HG03460 (cell line): ENCODE measurements around the gene GRIK4.

Experiments
- ATAC-seq: cut with Tn5 transposase; IDR thresholded peaks from one replicate; pipeline ENCODE4 v1.9.1; 2021; ENCODE audit not compliant: unreplicated experiment

The GRIK4 gene

GRCh38 chr11:120632579-120632978 lies 121.0 kb downstream of the GRIK4 start:
- no peak for ATAC-seq

GRCh38 chr11:120633616-120634393 lies 122.3 kb downstream of the GRIK4 start:
- no peak for ATAC-seq

GRCh38 chr11:120634706-120635105 lies 123.2 kb downstream of the GRIK4 start:
- ATAC-seq = no peak

GRCh38 chr11:120635136-120635810 lies 123.7 kb downstream of the GRIK4 start:
- ATAC-seq = no peak

- no peak for ATAC-seq
Observed at GRCh38 chr11:120637131-120637530, 125.6 kb downstream of the GRIK4 start.

GRCh38 chr11:120642196-120642894 lies 130.8 kb downstream of the GRIK4 start:
- no peak for ATAC-seq

GRCh38 chr11:120643284-120643683 lies 131.7 kb downstream of the GRIK4 start:
- ATAC-seq = no peak

GRCh38 chr11:120645639-120646038 lies 134.1 kb downstream of the GRIK4 start:
- ATAC-seq = no peak

- ATAC-seq = no peak
Observed at GRCh38 chr11:120646206-120646605, 134.7 kb downstream of the GRIK4 start.

- ATAC-seq = no peak
Observed at GRCh38 chr11:120647681-120648080, 136.1 kb downstream of the GRIK4 start.

- no peak for ATAC-seq
Observed at GRCh38 chr11:120648771-120649170, 137.2 kb downstream of the GRIK4 start.

GRCh38 chr11:120649316-120649715 lies 137.8 kb downstream of the GRIK4 start:
- no peak for ATAC-seq

GRCh38 chr11:120651396-120651795 lies 139.8 kb downstream of the GRIK4 start:
- no peak for ATAC-seq

GRCh38 chr11:120651836-120652235 lies 140.3 kb downstream of the GRIK4 start:
- ATAC-seq = no peak

- no peak for ATAC-seq
Observed at GRCh38 chr11:120652705-120653335, 141.3 kb downstream of the GRIK4 start.

GRCh38 chr11:120655589-120655988 lies 144.0 kb downstream of the GRIK4 start:
- ATAC-seq = no peak

- peak; percentile 58 for ATAC-seq
Observed at GRCh38 chr11:120657306-120658070, 145.9 kb downstream of the GRIK4 start.

GRCh38 chr11:120658071-120658423 lies 146.5 kb downstream of the GRIK4 start:
- no peak for ATAC-seq

GRCh38 chr11:120659076-120659475 lies 147.5 kb downstream of the GRIK4 start:
- no peak for ATAC-seq

GRCh38 chr11:120660024-120660565 lies 148.5 kb downstream of the GRIK4 start:
- ATAC-seq = no peak
